ENCODE data around the gene HSD17B4.
"Not testable (repeated sequence)": the region's sequence is repeated elsewhere in the genome, so short reads cannot be mapped to it uniquely, and the experiment has no call there.

Gene HSD17B4

GRCh38 chr5:119452373-119453039 is at the start of gene HSD17B4:
TSS of gene HSD17B4 (plus strand) at chr5:119452497. CDS start at chr5:119452576, 79 bp downstream.
- DNase-seq (ENCODE audit: insufficient read length, low spot score) (peak; percentile 91), FAIRE-seq (peak; percentile 70)

GRCh38 chr5:119402555-119402954 is 49.7 kb upstream of the HSD17B4 start:
- FAIRE-seq = no peak

GRCh38 chr5:119404033-119404432 is 48.3 kb upstream of the HSD17B4 start:
- FAIRE-seq = no peak
- DNase-seq (ENCODE audit: insufficient read length, low spot score) = no peak

More at GRCh38 chr5:119402555-119402954, 49.7 kb upstream of the HSD17B4 start:
- no peak for DNase-seq (ENCODE audit: insufficient read length, low spot score)

GRCh38 chr5:119405419-119405818 is 46.9 kb upstream of the HSD17B4 start:
- DNase-seq (ENCODE audit: insufficient read length, low spot score) = no peak

GRCh38 chr5:119406551-119407110 is 45.7 kb upstream of the HSD17B4 start:
- DNase-seq (ENCODE audit: insufficient read length, low spot score) (no peak), FAIRE-seq (no peak)

More at GRCh38 chr5:119405419-119405818, 46.9 kb upstream of the HSD17B4 start:
- no peak for FAIRE-seq

GRCh38 chr5:119409235-119409815 is 43.0 kb upstream of the HSD17B4 start:
- FAIRE-seq (no peak), DNase-seq (ENCODE audit: insufficient read length, low spot score) (no peak)

- DNase-seq (ENCODE audit: insufficient read length, low spot score) (no peak), FAIRE-seq (no peak)
These were observed 41.7 kb upstream of the HSD17B4 start for GRCh38 chr5:119410448-119411159.

GRCh38 chr5:119411361-119412278 is 40.7 kb upstream of the HSD17B4 start:
- no peak for FAIRE-seq

GRCh38 chr5:119412279-119413227 is 39.7 kb upstream of the HSD17B4 start:
- FAIRE-seq = no peak
- DNase-seq (ENCODE audit: insufficient read length, low spot score) = no peak

More at GRCh38 chr5:119411361-119412278, 40.7 kb upstream of the HSD17B4 start:
- DNase-seq (ENCODE audit: insufficient read length, low spot score) = peak; percentile 71

- not testable (repeated sequence) for DNase-seq (ENCODE audit: insufficient read length, low spot score); FAIRE-seq
These were observed 38.1 kb upstream of the HSD17B4 start for GRCh38 chr5:119414124-119414734.

- FAIRE-seq (no peak), DNase-seq (ENCODE audit: insufficient read length, low spot score) (no peak)
These were observed 34.2 kb upstream of the HSD17B4 start for GRCh38 chr5:119417891-119418605.

- no peak for DNase-seq (ENCODE audit: insufficient read length, low spot score)
- FAIRE-seq = no peak
These were observed 33.6 kb upstream of the HSD17B4 start for GRCh38 chr5:119418606-119419100.

- FAIRE-seq (no peak), DNase-seq (ENCODE audit: insufficient read length, low spot score) (no peak)
These were observed 32.1 kb upstream of the HSD17B4 start for GRCh38 chr5:119420169-119420568.

GRCh38 chr5:119426057-119426456 is 26.2 kb upstream of the HSD17B4 start:
- no peak for FAIRE-seq
- no peak for DNase-seq (ENCODE audit: insufficient read length, low spot score)

GRCh38 chr5:119427060-119427459 is 25.2 kb upstream of the HSD17B4 start:
- DNase-seq (ENCODE audit: insufficient read length, low spot score) (no peak), FAIRE-seq (no peak)

GRCh38 chr5:119427596-119427995 is 24.7 kb upstream of the HSD17B4 start:
- DNase-seq (ENCODE audit: insufficient read length, low spot score); FAIRE-seq: not testable (repeated sequence)

GRCh38 chr5:119428166-119428565 is 24.1 kb upstream of the HSD17B4 start:
- not testable (repeated sequence) for FAIRE-seq

GRCh38 chr5:119428574-119428973 is 23.7 kb upstream of the HSD17B4 start:
- DNase-seq (ENCODE audit: insufficient read length, low spot score); FAIRE-seq: not testable (repeated sequence)

More at GRCh38 chr5:119428166-119428565, 24.1 kb upstream of the HSD17B4 start:
- not testable (repeated sequence) for DNase-seq (ENCODE audit: insufficient read length, low spot score)
